Colon (tissue), 2 donors: ENCODE measurements around the gene SLC30A9.

Experiments used
- FAIRE-seq: peaks from 2 replicates; lab custom pipeline; 2012; peaks lifted over from hg19 to GRCh38; lab: Jason Lieb, UNC
- donor health status: control.
- donor health status: control.

SLC30A9 gene

DNA sequence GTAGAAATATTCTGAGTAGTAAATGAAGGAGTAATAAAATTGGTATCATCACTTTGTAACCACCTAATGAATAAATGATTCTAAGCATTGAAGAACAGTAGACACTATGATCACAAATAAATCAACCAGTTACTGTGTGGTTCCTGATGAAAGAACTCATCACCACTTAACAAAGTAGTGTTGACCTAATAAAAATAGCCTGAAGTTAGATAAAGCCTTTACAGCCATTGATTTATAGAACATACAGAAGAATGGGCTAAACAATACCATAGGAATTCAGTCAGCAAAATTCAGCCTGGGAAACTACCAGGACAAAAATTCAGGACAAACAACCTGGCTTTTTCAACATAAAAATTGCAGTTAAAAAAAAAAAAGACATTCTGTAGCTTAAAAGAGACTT lies 9.0 kb downstream of the SLC30A9 start:
- FAIRE-seq = no peak

DNA sequence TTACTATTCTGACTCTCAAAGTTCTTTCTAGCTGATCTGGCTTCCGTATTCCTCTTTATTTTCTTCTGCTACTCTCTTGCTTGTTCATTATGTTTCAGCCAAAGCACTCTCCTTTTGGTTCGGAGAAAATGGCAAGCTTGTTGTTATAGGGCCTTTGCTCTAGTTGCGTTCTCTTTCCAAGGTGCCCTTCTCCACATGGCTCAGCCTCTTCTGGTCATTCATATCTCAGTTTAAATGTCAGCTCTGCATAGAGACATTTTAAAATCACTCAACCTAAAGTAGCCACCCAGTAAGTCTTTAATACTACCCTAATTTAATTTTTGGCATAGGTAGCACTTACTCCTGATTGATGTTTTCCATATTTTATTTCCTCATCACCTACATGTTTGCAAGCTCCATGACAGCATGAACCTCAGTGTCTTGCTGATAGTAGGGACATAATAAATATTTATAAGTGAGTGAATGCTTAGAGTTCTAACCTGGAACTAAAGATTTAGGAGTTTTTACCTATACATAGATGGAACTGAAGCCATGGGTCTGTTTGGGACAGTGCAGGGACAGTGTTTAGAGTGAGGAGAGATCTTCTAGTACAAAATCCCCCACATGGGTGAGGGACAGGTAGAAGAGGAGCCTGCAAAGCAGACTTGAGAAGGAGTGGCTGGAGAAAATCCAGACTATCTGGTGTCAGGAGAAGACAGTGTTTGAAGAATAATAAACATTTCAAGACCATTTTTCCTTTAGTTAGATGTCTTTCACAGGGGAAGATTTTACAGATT lies 17.9 kb downstream of the SLC30A9 start:
- FAIRE-seq = no peak

DNA sequence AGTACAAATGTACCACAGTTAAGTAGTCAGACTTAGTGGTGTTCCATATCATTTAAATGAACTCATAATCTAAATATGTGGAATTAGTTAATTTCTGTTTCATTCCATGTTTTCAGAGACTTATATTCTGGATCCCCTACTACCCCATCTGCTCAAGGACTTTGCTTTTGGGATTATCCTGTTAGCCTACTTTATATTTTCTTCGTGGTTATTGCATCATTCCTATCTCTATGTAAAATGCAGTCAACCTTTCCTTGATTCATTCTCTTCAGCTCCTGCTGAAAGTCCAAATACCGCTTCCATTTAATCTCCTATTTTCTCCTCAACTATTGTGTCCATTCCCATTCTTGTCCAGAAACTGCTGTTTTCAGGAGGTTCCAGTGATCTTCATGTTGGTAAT lies 25.1 kb downstream of the SLC30A9 start:
- no peak for FAIRE-seq

DNA sequence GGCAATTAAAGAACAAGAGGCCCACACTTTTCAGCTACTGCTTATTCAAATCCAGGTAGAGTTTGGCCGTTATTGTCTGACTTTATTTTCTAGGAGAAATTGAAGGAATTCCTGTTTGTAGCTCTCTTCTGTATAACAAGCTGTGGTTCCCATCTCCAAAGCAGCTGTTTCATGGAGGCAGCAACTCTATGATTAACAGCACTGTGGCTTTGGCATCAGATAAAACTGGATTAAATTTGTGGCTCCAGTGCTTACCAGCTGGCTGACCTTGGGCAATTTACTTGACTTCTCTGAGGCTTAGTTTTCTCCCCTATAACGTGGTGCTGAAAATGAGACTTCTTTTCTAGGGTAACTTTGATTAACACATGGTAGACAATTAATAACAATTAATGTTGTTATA lies 28.1 kb downstream of the SLC30A9 start:
- no peak for FAIRE-seq

DNA sequence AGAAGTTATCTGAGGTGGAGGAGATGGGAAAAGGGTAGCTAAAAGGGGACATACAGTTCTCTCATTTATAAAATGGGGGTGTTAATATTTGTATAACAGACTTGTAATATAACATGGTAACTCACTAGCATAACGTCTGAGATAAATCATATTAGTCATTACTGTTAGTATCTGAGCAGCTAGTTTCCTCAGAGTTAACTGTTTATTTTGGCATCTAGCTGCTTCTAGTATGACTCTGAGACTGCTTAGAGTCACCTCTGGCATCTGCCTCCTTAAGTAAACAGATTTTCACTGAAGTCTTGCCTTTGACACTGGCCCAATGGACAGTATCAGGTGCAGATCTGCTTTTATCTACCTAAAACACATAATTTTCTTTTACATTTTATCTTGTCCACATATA lies 58.1 kb downstream of the SLC30A9 start:
- no peak for FAIRE-seq

DNA sequence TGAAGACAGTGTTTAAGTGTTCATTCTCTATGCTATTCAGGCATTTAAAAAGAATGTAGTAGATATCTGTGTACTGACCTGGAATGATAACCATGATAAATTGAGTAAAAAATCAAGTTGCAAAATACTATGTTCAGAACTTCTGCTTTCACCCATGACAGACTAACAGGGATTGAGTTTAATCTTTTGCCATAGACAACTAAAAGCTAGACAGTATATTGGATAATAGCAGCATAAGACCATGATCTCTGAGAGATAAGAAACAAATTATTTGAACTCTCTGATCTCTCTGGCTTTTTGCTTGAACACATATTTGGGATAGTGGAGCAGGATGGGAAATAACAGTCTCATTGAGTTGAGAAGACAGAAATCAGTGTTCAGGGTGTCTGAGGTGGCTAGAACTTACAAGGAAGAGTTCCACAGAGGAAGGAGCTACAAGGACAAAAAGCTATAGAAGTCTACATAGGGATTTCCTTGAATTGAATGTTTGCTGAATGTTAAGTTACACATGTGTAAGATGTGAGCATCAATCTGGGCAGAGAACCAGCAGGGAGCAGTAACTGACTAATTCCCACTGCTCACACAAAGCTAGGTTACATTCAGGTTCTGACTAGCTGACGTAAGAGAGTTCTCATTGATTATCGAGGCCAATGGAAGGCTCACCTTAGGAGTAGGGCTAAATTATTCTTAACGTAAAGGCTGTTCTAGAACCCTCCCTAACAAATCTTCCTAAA lies 60.4 kb downstream of the SLC30A9 start:
- FAIRE-seq = no peak

DNA sequence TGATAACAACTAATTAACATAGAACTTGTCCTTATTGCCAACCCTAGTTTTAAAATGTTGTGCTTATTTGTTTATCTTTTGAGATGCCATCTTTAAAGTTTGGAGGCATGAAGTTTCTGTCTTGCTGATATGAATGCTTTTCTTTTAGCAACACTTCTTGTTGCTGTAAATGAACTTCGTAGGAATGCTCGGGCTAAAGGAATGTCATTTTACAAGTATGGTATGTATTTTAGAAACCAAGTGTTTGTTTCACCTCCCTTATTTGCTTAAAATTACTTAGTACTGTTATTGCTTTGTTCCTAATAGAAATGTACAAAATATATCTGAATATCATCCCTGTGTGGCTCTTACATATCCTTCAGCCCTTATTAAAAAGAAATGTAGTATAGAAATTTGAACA lies 76.1 kb downstream of the SLC30A9 start:
- FAIRE-seq = no peak

DNA sequence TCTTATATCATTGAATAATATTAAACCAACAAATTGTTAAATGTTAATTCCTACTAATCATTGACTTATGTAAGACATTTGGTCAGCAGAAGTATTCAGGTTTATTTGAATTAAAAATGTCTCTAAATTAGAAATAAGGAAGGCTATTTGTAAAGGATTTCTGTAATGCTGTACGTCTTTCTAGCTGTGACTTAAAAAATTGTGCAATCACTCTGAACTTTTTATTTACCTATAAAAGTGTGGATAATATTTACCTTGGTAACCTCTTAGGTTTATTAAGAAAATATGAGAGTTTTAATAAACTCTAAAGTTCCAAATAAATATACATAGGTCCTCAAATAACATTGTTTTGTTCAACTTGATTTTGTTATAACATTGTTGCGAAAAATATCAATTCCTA lies 76.9 kb downstream of the SLC30A9 start:
- no peak for FAIRE-seq

DNA sequence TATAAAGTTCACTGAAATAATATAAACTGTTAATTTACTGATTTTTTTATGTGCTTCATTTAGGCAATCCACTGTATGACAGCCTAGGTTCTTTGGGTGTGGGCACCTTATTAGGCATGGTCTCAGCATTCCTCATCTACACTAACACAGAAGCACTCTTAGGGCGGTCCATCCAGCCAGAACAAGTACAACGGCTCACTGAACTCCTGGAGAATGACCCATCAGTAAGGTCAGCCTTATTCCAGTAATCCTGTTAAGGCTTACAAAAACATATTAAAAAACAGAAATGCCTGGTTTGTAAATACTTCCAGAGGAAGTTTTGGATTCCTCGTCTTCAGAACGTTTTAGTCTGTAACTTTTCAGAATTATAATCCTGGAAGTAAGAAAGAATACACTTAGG lies 80.1 kb downstream of the SLC30A9 start:
- FAIRE-seq = no peak

DNA sequence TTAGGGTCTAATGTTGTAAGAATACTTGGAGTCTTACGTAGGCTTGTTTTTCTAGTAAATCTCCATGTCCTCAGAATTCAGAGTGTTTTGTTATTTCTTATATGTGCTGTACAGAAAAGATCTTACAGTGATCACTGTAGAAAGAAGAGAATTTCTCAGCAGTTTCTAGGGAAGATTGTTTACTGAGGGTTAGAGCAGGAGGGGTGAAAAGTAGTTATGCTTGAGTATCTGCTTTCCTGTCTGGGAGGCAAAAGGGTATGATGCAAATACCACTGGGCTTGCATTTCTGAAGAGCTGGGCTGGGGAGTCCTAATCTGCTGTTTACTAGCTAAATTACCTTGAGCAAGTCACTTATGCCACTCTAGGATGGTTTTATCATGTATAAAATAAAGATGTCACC lies 84.0 kb downstream of the SLC30A9 start:
- no peak for FAIRE-seq

DNA sequence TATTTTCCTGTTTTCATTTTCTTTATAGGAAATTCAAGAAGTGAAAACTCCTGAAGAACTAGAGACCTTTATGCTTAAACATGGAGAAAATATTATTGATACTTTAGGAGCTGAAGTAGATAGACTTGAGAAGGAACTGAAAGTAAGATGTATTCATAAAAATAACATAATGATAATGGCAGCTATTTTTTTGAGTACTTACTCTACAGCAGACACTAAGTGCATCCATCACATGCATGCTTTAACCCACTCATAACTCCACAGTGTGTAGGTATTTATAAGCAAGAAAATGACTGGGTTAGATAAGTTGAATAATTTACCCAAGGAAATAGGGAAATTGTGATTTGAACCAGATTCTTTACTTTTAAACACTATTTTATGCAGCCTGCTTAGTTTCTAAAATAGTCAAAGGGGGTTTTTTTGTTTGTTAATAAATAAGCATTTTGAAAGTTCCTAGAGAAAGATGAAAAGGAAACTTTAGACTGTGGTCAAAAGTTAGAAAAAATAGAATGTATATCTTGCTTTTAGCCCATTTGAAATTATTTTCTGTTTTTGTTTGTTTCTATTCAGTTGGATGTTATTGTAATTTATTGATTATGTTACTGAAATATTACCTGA lies 88.0 kb downstream of the SLC30A9 start:
- FAIRE-seq = no peak

DNA sequence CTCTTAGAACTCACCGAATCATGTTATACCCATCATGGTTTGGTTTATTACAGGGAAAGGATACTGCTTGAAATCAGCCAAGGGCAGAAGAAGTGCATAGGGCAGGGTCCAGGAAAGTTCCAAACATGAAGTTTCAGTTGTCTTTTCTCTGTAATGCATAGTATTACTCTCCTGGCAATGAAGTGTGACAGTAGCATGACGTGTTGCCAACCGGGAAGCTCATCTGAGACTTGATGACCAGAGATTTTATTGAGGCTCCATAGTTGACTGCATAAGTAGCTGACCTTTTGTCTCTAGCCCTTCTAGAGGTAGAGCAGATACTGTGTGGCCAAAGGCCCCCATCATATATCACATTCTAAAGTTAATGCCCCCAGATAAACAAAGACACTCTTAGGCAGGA lies 90.0 kb downstream of the SLC30A9 start:
- FAIRE-seq = no peak

DNA sequence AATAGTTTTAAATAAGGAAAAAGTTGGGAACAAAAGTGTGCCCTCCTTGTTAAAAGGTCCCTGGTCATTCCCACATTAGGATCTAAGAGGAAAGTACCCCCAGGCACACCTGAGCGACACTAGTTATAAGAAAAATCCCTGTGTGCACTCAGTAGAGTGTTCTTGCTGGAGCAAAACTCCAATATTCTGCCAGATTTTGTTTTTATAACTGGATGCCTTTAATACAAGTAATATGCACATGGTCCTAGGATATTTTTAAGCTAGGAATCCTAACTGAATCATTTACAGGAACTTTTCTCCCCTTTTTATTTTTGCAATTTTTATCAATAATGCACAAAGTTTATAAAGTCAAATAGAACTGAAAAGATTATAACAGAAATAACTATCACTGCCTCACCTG lies 93.5 kb downstream of the SLC30A9 start:
- no peak for FAIRE-seq

DNA sequence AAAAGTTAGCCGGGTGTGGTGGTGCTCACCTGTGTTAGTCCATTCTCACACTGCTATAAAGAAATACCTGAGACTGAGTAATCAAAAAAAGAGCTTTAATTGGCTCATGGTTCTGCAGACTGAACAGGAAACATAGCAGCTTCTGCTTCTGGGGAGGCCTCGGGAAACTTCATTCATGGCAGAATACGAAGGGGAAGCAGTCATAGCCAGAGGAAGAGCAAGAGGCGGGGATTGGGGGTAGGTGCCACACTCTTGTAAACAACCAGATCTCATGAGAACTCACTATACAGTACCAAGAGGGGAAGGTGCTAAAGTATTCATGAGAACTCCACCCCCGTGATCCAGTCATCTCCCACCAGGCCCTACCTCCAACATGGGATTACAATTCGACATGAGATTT lies 98.1 kb downstream of the SLC30A9 start:
- no peak for FAIRE-seq

DNA sequence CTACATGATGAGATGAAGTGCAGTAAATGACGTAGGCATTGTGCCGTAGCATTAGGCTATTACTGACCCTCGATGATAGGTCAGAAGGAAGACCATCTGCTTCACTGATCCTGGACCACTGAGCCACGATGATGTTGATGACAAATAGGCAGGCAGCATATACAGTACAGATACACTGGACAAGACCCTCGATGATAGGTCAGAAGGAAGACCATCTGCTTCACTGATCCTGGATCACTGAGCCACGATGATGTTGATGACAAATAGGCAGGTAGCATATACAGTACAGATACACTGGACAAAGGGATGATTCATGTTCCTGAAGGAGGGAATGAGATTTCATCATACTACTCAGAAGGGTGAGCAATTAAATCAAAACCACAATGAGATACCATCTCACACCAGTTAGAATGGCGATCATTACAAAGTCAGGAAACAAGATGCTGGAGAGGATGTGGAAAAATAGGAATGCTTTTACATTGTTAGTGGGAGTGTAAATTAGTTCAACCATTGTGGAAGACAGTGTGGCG lies 111.2 kb downstream of the SLC30A9 start:
- no peak for FAIRE-seq

DNA sequence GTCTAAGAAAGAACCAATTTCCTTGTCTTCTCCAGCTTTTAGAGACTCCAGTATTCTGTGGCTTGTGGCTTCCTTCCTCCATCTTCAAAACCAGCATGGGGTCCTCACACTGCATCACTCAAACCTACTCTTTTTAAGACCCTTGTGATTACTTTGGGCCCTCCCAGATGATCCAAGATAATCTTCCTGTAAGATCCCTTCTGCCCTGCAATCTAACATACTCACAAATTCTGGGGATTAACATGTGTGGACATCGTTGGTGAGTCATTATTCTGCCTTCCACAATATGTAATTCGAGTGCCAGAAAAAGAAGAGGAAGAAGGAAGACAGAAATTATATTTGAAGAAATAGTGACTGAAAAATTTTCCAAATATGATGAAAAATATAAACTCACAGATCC lies 114.2 kb downstream of the SLC30A9 start:
- FAIRE-seq = no peak

DNA sequence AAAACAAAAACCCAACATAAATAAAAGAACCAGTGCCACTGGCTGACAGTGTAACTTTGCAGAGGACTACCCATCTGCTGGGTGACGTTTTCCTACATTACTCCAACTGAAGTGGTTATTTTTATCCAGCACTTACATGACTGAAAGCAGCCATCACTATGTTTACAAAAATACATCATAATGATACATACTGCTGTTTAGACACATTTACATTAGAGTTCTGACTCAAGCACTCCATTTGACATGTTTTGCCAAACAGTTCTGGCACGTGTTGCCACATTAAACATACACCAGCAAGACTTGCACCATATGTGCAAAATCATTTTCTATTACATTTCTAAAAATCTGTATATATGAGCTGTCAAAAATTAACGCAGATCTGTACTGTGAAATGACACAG lies 122.5 kb downstream of the SLC30A9 start:
- no peak for FAIRE-seq

DNA sequence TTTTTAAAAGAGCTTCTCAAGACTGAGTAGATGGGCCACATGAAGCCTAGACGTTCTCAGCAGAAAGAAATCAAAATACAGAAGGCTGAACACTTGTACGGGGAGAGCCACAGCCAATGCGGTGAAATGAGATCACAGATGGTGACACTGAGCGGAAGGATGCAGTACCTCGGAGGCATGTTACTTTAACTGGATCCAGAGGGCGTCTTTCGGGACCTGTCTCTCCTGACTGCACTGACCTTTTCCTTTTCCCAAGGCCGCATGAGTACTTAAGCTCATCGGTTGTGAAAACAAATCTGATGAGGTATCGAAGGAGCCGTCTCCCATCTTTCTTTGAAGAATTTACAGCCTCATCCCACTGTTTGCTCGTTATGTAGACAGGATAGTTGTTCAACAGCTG lies 129.6 kb downstream of the SLC30A9 start:
- FAIRE-seq = no peak

DNA sequence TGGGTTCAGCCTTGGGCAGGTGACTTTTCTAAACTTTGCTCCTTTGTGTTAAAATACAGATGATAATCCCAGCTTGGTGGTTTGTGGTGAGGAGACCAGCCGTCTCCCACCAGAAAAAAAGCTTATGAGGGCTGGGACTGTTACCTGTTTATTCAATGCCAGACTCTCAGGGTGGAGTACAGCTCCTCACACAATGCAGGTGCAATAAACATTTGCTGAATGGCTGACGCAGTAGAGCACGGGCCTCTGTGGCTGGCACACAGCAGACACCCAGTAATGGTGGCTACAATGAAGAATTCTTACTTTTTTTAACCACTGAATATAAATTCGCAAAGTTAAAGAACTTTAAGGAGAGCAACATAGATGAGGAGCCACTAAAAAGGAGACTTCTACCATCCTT lies 131.9 kb downstream of the SLC30A9 start:
- FAIRE-seq = no peak

DNA sequence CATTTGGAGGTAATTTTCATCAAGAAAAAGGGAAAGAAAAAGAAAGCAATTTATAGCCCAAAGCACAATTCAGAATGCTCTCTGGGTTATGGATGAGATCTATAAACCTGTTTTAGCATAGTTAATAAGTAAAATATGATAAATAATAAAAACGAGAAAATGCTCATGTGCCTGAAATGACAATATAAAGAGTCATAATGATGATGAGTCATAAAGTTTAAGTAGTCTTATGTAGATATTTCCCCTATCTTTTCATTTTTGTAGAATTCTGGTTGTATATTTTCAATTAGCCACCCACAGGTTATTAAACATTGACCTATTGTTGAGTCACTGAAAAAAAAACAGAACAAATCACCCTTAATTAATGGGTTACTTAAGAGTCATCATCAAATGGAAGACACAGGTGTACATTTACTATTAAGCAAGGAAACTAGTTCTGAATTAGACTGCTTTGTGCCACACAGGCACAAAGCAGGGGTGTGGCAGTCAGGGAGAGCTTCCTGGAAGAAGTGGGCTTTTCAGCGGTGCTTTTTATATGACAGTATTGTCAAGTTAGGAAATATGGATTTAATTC lies 132.8 kb downstream of the SLC30A9 start:
- FAIRE-seq = no peak

DNA sequence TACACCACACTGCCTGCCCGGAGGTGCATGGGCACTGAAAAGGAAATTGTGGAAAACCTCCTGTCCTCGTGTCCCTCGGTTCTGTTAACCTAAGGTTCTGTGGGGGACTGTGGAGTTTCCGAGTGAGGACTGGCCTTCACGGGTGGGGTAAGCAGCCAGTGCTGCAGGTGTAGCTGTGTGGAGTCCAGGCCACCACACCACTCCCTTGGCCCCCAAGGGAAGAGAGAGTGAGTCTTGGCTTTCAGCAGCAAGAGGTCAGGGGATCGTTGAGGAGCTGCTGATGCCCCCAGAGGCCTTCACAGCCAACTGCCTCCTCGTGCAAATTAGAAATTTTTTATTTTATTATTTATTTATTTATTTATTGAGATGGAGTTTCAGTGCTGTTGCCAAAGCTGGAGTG lies 141.8 kb downstream of the SLC30A9 start:
- no peak for FAIRE-seq

DNA sequence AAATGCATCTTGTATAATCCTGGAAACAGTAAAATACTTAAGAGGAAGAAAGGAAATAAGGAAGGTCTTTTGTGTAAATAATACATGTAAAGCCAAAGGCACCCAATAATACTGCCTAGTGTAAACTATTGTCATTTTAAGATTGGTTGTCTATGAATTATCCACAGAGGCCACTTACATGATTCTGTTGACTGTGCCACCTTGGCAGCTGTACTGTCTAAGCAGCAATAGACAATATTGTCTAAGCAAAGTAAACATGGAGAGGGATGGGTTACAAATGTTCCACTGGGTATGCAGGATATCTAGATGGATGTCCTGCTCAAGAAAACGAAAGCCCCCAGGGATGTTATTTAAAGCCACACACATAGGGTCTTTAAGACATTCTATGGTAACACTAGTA lies 142.7 kb downstream of the SLC30A9 start:
- no peak for FAIRE-seq

DNA sequence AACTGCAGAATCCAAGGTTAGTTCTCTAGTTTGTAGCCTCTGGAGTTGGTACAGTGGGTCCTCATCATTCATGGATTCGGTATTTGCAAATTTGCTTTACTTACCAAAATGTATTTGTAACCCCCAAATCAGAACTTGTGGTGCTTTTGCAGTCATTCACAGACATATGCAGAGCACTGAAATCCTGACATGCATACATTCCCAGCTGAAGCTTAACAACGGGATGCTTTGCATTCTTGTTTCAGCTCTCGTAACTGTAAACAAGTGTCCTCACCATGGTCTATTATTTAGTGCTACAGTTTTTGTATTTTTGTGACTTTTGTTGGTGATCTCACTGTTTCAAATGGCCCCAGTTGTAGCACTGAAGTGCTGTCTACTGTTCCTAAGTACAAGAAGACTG lies 146.0 kb downstream of the SLC30A9 start:
- no peak for FAIRE-seq
